H9 (cell line): ENCODE data around the gene DGCR8. TPM values are rescaled to one million over a fixed set of nuclear protein-coding genes. Genes with fewer than 3 reads are reported as not detected.
A peak's percentile ranks its signal among the peaks of the same experiment; 100 is the strongest.

Experiments used
- DNase-seq: peaks from one replicate; pipeline ENCODE4 v3.0.0-alpha.2; 2017
- H2AFZ ChIP-seq: one replicate; pipeline ENCODE4 v1.6.1; 2013; ENCODE audit warnings: mild to moderate bottlenecking, low read length, control low read depth, moderate library complexity
- H2AK5ac ChIP-seq: 2 replicates; pipeline ENCODE4 v1.6.1; 2013; ENCODE audit warnings: low read length, control low read depth, mixed read lengths; ENCODE audit not compliant: insufficient read length
- H2BK120ac ChIP-seq: one replicate; pipeline ENCODE4 v1.6.1; 2013; ENCODE audit warnings: low read depth, mild to moderate bottlenecking, low read length, control low read depth, inconsistent platforms; ENCODE audit not compliant: poor library complexity, severe bottlenecking
- H2BK12ac ChIP-seq: 2 replicates; pipeline ENCODE4 v1.6.1; 2013; ENCODE audit warnings: low read length, control low read depth, mixed read lengths, low read depth; ENCODE audit not compliant: insufficient read length
- H2BK15ac ChIP-seq: 2 replicates; pipeline ENCODE4 v1.6.1; 2013; ENCODE audit warnings: low read depth, low read length, control low read depth
- H2BK20ac ChIP-seq: one replicate; pipeline ENCODE4 v1.6.1; 2013; ENCODE audit warnings: low read depth, mild to moderate bottlenecking, low read length, control low read depth, inconsistent platforms; ENCODE audit not compliant: poor library complexity, severe bottlenecking
- H2BK5ac ChIP-seq: 2 replicates; pipeline ENCODE4 v1.6.1; 2013; ENCODE audit warnings: low read length, control low read depth, mixed read lengths; ENCODE audit not compliant: insufficient read length
- H3K14ac ChIP-seq: 2 replicates; pipeline ENCODE4 v1.6.1; 2013; ENCODE audit warnings: low read length, control low read depth; ENCODE audit not compliant: insufficient read depth
- H3K18ac ChIP-seq: 2 replicates; pipeline ENCODE4 v1.6.1; 2013; ENCODE audit warnings: low read depth, mild to moderate bottlenecking, mixed read lengths, low read length, control low read depth; ENCODE audit not compliant: insufficient read length
- H3K23ac ChIP-seq: 2 replicates; pipeline ENCODE4 v1.6.1; 2013; ENCODE audit warnings: low read length, control low read depth, mixed read lengths, low read depth; ENCODE audit not compliant: insufficient read length
- H3K23me2 ChIP-seq: 2 replicates; pipeline ENCODE4 v1.6.1; 2013; ENCODE audit warnings: low read depth, mild to moderate bottlenecking, mixed read lengths, low read length, control low read depth; ENCODE audit not compliant: insufficient read length, poor library complexity, severe bottlenecking
- H3K27ac ChIP-seq: 2 replicates; pipeline ENCODE4 v1.5.1; 2013; ENCODE audit warnings: low read length, control low read depth, mixed read lengths, low read depth; ENCODE audit not compliant: insufficient read length
- H3K27me3 ChIP-seq: 2 replicates; pipeline ENCODE4 v1.6.1; 2013; ENCODE audit warnings: low read length, control low read depth, inconsistent platforms; ENCODE audit not compliant: insufficient read depth
- H3K4ac ChIP-seq: 2 replicates; pipeline ENCODE4 v1.6.1; 2013; ENCODE audit warnings: low read depth, mild to moderate bottlenecking, control low read depth, inconsistent platforms, low read length, moderate library complexity
- H3K4me1 ChIP-seq: 2 replicates; pipeline ENCODE4 v1.6.1; 2013; ENCODE audit warnings: low read length, control low read depth, inconsistent platforms; ENCODE audit not compliant: insufficient read depth
- H3K4me2 ChIP-seq: 2 replicates; pipeline ENCODE4 v1.6.1; 2013; ENCODE audit warnings: low read length, control low read depth, mixed read lengths; ENCODE audit not compliant: insufficient read length, insufficient read depth
- H3K56ac ChIP-seq: 2 replicates; pipeline ENCODE4 v1.6.1; 2013; ENCODE audit warnings: low read depth, mild to moderate bottlenecking, mixed read lengths, low read length, control low read depth; ENCODE audit not compliant: insufficient read length
- H3K79me1 ChIP-seq: 2 replicates; pipeline ENCODE4 v1.6.1; 2013; ENCODE audit warnings: low read depth, mild to moderate bottlenecking, moderate library complexity, low read length, control low read depth, inconsistent platforms; ENCODE audit not compliant: insufficient read depth, poor library complexity, severe bottlenecking
- H3K79me2 ChIP-seq: 2 replicates; pipeline ENCODE4 v1.6.1; 2013; ENCODE audit warnings: low read length, control low read depth, inconsistent platforms; ENCODE audit not compliant: insufficient read depth
- H3K9ac ChIP-seq: 2 replicates; pipeline ENCODE4 v1.6.1; 2013; ENCODE audit warnings: low read length, control low read depth, mixed read lengths; ENCODE audit not compliant: insufficient read length; ENCODE audit errors: extremely low read depth
- H3K9me3 ChIP-seq: one replicate; pipeline ENCODE4 v1.6.1; 2013; ENCODE audit warnings: low read depth, low read length, inconsistent platforms; ENCODE audit not compliant: control insufficient read depth
- H3T11ph ChIP-seq: one replicate; pipeline ENCODE4 v1.6.1; 2013; ENCODE audit warnings: mild to moderate bottlenecking, low read length, control low read depth, inconsistent platforms
- H4K20me1 ChIP-seq: one replicate; pipeline ENCODE4 v1.6.1; 2013; ENCODE audit not compliant: control insufficient read depth, insufficient read length, insufficient read depth
- H4K5ac ChIP-seq: 2 replicates; pipeline ENCODE4 v1.6.1; 2013; ENCODE audit warnings: low read depth, mild to moderate bottlenecking, mixed read lengths, low read length, control low read depth; ENCODE audit not compliant: insufficient read length
- H4K8ac ChIP-seq: replicated peaks from 2 replicates; pipeline ENCODE4 v1.6.1; 2013; ENCODE audit warnings: low read length, control low read depth, mixed read lengths, low read depth; ENCODE audit not compliant: insufficient read length
- H4K91ac ChIP-seq: 2 replicates; pipeline ENCODE4 v1.6.1; 2013; ENCODE audit warnings: low read depth, mild to moderate bottlenecking, moderate library complexity, mixed read lengths, low read length, control low read depth; ENCODE audit not compliant: insufficient read length
- H3K27ac Mint-ChIP-seq, 3 experiments: 2 replicates in 2 of 3; 3 replicates in 1 of 3; pipeline ENCODE4 v1.8.0; 2020 to 2021; ENCODE audit warnings: mixed read lengths in 3 of 3, mild to moderate bottlenecking in 1 of 3, moderate library complexity in 1 of 3
- H3K27me3 Mint-ChIP-seq: 2 replicates; pipeline ENCODE4 v1.8.0; 2021; ENCODE audit warnings: low read depth, mild to moderate bottlenecking, moderate library complexity, mixed read lengths
- H3K36me3 Mint-ChIP-seq, 3 experiments: 2 replicates in 2 of 3; 3 replicates in 1 of 3; pipeline ENCODE4 v1.8.0; 2020 to 2021; ENCODE audit warnings: low read depth in 3 of 3, mixed read lengths in 3 of 3; ENCODE audit not compliant: insufficient read depth in 1 of 3
- H3K4me1 Mint-ChIP-seq, 2 experiments: 2 replicates each; pipeline ENCODE4 v1.8.0; 2020; ENCODE audit warnings: mixed read lengths in 2 of 2
- H3K4me3 Mint-ChIP-seq, 2 experiments: 2 replicates in 1 of 2; 3 replicates in 1 of 2; pipeline ENCODE4 v1.8.0; 2020 to 2021; ENCODE audit warnings: mild to moderate bottlenecking in 2 of 2, mixed read lengths in 2 of 2, moderate library complexity in 1 of 2
- H3K9me3 Mint-ChIP-seq, 2 experiments: 2 replicates in 1 of 2; 3 replicates in 1 of 2; pipeline ENCODE4 v1.8.0; 2020; ENCODE audit warnings: mild to moderate bottlenecking in 2 of 2, mixed read lengths in 2 of 2, moderate library complexity in 1 of 2
- WGBS: extraction: QIAGEN DNeasy Blood & Tissue Kit; methylation state at CpG from one replicate; pipeline ENCODE4 v1.1.7; 2013; ENCODE audit warnings: missing lambda C conversion rate, low lambda C conversion rate, mixed read lengths; ENCODE audit not compliant: insufficient read length; ENCODE audit errors: extremely low coverage; 5-methylcytosine and 5-hydroxymethylcytosine counted together
- total RNA-seq: library from RNA; stranded (reverse); gene quantifications from 2 replicates; pipeline ENCODE4 v1.2.1, GENCODE V29; 2021
- TF ChIP-seq, protein P1 (sequence below): fragments of 200-600 bp; sonication (generic); conservative IDR thresholded peaks from 3 replicates; pipeline ENCODE4 v1.8.0; 2021; ENCODE audit warnings: antibody characterized with exemption, mild to moderate bottlenecking

Gene DGCR8
- total RNA-seq, 1 experiment from 2014 or later: 74.5 TPM

DNA sequence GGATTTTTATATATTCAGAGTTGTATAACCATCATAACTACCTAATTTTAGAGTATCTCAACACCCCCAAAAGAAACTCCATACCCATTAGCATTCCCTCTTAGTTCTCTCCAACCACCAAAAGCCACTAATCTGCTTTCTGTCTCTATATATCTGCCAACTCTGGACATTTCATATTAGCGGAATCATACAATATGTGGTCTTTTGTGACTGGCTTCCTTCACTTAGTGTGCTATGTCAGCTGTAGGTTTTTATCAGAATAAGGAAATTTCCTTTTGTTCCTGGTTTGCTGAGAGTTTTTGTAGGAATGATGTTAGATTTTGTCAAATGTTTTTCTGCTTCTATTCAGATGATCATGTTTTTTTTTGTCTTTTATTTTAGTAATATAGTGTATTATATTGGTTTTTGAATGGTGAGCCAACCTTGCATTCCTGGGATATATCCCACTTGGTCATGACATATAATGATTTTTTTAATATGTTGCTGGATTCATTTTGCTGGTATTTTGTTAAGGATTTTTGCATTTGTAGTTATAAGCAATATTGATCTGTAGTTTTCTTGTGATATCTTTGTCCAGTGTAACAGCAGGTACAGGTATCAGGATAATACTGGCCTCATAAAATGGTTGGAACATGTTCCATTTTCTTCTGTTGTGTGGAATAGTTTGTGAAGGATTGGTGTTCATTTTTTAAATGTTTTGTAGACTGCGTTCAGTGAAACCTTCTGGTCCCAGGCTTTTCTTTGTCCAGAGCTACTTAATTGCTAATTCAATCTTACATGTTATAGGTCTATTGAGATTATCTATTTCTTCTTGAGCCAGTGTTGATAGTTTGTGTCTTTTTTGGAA is 16.8 kb downstream of the DGCR8 start:
- no peak for DNase-seq
- Histone ChIP-seq H2AFZ (no peak overlapping the region), H2BK12ac (no peak overlapping the region), H4K8ac (no peak overlapping the region), H3K79me2 (no peaks in the 10 kb centered on the region), H3K18ac (no peak overlapping the region), H2BK5ac (no peak overlapping the region), H3K79me1 (peaks cover 2% of the 10 kb centered on the region), H4K91ac (no peak overlapping the region), H3K27me3 (no peaks in the 10 kb centered on the region), H2BK120ac (no peak overlapping the region), H4K5ac (no peak overlapping the region), H3K4me2 (no peak overlapping the region), H3K27ac (no peak overlapping the region), H3T11ph (no peak overlapping the region), H3K14ac (no peak overlapping the region), H3K4me1 (peaks cover 2% of the 10 kb centered on the region; the same call in 1 of the 2 replicates), H2AK5ac (no peak overlapping the region), H4K20me1 (no peaks in the 10 kb centered on the region), H3K9ac (no peak overlapping the region), H2BK20ac (no peak overlapping the region), H3K9me3 (no peaks in the 10 kb centered on the region), H3K4ac (no peak overlapping the region), H2BK15ac (no peak overlapping the region), H3K23me2 (no peaks in the 10 kb centered on the region), H3K56ac (no peak overlapping the region), H3K23ac (no peak overlapping the region)
- Mint-ChIP-seq H3K27ac (0 out of 7 replicates have a peak overlapping the region, but pooled peaks of 1 of the 3 experiments have one; percentile 27), H3K4me1 (peaks cover 19 to 22% of the 10 kb centered on the region in 2 experiments), H3K27me3 (no peaks in the 10 kb centered on the region; the same call in 1 of the 2 replicates), H3K9me3 (no peaks in the 10 kb centered on the region), H3K4me3 (no peak overlapping the region), H3K36me3 (peaks cover 75 to 98% (median 98%) of the 10 kb centered on the region in 3 experiments)
- TF ChIP-seq, protein P1, sequence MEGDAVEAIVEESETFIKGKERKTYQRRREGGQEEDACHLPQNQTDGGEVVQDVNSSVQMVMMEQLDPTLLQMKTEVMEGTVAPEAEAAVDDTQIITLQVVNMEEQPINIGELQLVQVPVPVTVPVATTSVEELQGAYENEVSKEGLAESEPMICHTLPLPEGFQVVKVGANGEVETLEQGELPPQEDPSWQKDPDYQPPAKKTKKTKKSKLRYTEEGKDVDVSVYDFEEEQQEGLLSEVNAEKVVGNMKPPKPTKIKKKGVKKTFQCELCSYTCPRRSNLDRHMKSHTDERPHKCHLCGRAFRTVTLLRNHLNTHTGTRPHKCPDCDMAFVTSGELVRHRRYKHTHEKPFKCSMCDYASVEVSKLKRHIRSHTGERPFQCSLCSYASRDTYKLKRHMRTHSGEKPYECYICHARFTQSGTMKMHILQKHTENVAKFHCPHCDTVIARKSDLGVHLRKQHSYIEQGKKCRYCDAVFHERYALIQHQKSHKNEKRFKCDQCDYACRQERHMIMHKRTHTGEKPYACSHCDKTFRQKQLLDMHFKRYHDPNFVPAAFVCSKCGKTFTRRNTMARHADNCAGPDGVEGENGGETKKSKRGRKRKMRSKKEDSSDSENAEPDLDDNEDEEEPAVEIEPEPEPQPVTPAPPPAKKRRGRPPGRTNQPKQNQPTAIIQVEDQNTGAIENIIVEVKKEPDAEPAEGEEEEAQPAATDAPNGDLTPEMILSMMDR: no peak
- no CpG with 5 or more reads among the region's 2 CpGs for WGBS
